Mammary epithelial cell (primary cell): ENCODE data around the gene INHA.

Experiments used
- EZH2 ChIP-seq: IDR thresholded peaks from 2 replicates; pipeline ENCODE4 v1.6.1; 2012; ENCODE audit warnings: low read length, inconsistent platforms, borderline replicate concordance
- TF ChIP-seq, protein P1 (sequence below), 2 donors: IDR thresholded peaks in 1 of 2; conservative IDR thresholded peaks in 1 of 2; 2 replicates each; pipeline ENCODE4 v1.5.1; 2011 to 2012; ENCODE audit warnings: inconsistent platforms in 2 of 2, low read length in 2 of 2, mild to moderate bottlenecking in 2 of 2, control low read depth in 1 of 2, low read depth in 1 of 2; ENCODE audit not compliant: insufficient read depth in 1 of 2; ENCODE audit errors: extremely low read depth in 1 of 2

DNA sequence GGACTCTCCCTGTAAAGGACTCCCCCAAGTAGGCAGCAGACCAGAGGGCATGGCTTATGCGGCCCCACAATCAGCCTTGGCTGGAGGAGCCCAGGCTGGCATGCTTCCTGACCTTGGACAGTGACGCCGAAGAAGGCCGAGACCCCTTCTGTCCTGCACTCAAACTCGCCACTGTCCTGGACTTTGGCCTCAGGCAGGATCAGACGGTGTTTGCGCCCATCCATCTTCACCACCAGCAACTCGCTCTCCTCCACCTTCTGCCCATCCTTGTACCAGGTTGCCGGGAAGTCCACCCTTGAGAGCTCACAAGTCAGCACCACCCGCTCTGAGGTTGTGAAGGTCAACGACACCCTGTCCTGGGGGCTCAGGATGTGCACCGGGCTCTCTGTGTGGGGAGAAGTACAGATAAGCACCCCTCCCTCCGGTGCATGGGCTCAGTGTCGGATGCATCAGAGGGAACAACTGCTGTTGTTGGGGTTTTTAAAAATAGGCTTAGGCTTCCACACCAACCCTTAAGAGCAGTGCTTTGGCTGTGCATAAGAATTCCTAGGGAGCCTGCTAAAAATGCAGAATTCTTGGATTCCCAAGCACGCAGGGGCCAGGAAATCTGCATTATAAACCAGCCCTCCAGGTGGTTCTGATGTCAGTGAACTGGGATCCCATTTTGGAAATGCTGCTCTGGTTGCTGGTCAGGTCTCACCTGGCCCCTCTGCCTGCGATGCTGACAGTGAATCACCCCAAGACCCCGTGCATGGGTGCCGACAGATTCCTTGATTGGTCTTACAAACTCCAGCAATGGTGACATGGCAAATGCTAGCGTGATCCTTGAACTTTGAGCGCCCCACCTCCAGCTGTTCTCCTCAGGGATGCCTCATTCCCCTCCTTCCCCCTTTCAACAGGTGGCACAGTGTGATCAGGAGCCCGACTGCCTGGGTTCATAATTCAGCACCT lies 6.7 kb upstream of the INHA start:
- TF ChIP-seq, protein P1, sequence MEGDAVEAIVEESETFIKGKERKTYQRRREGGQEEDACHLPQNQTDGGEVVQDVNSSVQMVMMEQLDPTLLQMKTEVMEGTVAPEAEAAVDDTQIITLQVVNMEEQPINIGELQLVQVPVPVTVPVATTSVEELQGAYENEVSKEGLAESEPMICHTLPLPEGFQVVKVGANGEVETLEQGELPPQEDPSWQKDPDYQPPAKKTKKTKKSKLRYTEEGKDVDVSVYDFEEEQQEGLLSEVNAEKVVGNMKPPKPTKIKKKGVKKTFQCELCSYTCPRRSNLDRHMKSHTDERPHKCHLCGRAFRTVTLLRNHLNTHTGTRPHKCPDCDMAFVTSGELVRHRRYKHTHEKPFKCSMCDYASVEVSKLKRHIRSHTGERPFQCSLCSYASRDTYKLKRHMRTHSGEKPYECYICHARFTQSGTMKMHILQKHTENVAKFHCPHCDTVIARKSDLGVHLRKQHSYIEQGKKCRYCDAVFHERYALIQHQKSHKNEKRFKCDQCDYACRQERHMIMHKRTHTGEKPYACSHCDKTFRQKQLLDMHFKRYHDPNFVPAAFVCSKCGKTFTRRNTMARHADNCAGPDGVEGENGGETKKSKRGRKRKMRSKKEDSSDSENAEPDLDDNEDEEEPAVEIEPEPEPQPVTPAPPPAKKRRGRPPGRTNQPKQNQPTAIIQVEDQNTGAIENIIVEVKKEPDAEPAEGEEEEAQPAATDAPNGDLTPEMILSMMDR (conservative IDR thresholded peaks at IDR 0.05 in 1 of 2, IDR thresholded peaks at IDR 0.05 in 1 of 2; ENCODE audit: extremely low read depth in 1 of 2, insufficient read depth in 1 of 2, low read depth in 1 of 2, low read length in 2 of 2), result no peak
- TF ChIP-seq EZH2, result no peak
